ENCODE data around the gene RPS8.

The RPS8 gene

GRCh38 chr1:44806704-44807363 lies 31.5 kb downstream of the RPS8 start, which contains the start of gene DYNLT4 (continued):
- TF ChIP-seq PRDM2 (tag by site-specific recombination; IDR thresholded peaks at IDR 0.05; ENCODE audit: borderline replicate concordance) (no peak), ZNF394 (tag by site-specific recombination; IDR thresholded peaks at IDR 0.05; ENCODE audit: borderline replicate concordance) (0 out of 2 replicates have a peak, but pooled peaks have one; percentile 7), SP2 (tag by site-specific recombination; IDR thresholded peaks at IDR 0.05) (no peak), ZFP69B (tag by site-specific recombination; IDR thresholded peaks at IDR 0.05) (no peak), PBX3 (CRISPR knock-in tag; IDR thresholded peaks at IDR 0.05) (no peak), KLF8 (tag by site-specific recombination; IDR thresholded peaks at IDR 0.05) (no peak), PRDM10 (tag by site-specific recombination; IDR thresholded peaks at IDR 0.05) (peak; percentile 11; the same call in 1 of the 2 replicates)

- Histone ChIP-seq H3K36me3 (ENCODE audit: control insufficient read depth in 2 of 2, insufficient read depth in 1 of 2, low read length in 2 of 2) (peaks cover 0 to 51% of the 10 kb centered on the region in 2 experiments; a peak in 1 of 3 replicates), H3K27ac (ENCODE audit: extremely low read depth, low read depth, low read length) (peak overlapping the region; percentile 72), H3K4me1 (ENCODE audit: control insufficient read depth, insufficient read depth, low read length) (peaks cover 19% of the 10 kb centered on the region), H3K4me3 (ENCODE audit: low read depth, low read length) (peak overlapping the region; percentile 1), H3K9me3 (ENCODE audit: control insufficient read depth, insufficient read depth, low read depth, low read length) (no peaks in the 10 kb centered on the region)
- CTCF ChIA-PET = interaction anchor here (0.6 to 2.0 kb wide), 7 partner anchors 9 to 537 kb away, joined by 3 to 9 read pairs (median 3); no protein-coding TSS in a partner anchor
- POLR2A ChIA-PET = interaction anchor here (0.6 to 4.0 kb wide), 15 partner anchors 8 to 693 kb away, joined by 3 to 84 read pairs (median 5); partner anchors contain the start of genes BEST4, CCDC163, EIF2B3 and MMACHC
- TF ChIP-seq ZNF501 (tag by site-specific recombination; IDR thresholded peaks at IDR 0.05) (no peak), ZNF654 (tag by site-specific recombination; IDR thresholded peaks at IDR 0.05; ENCODE audit: low read depth) (no peak), ZNF132 (tag by site-specific recombination; IDR thresholded peaks at IDR 0.05; ENCODE audit: borderline replicate concordance) (no peak), ZNF350 (tag by site-specific recombination; IDR thresholded peaks at IDR 0.05) (no peak), ZNF785 (tag by site-specific recombination; IDR thresholded peaks at IDR 0.05) (no peak; the same call in 1 of the 2 replicates), ZNF280C (tag by site-specific recombination; IDR thresholded peaks at IDR 0.05) (no peak), GLIS1 (tag by site-specific recombination; IDR thresholded peaks at IDR 0.05) (peak; percentile 77), ZIC2 (tag by site-specific recombination; IDR thresholded peaks at IDR 0.05) (peak; percentile 41; the same call in 1 of the 2 replicates), ZNF571 (tag by site-specific recombination; IDR thresholded peaks at IDR 0.05) (no peak), ZFP41 (tag by site-specific recombination; IDR thresholded peaks at IDR 0.05; ENCODE audit: borderline replicate concordance) (no peak), MYNN (tag by site-specific recombination; IDR thresholded peaks at IDR 0.05; ENCODE audit: borderline replicate concordance) (no peak), RBAK (tag by site-specific recombination; IDR thresholded peaks at IDR 0.05) (no peak), ZSCAN30 (tag by site-specific recombination; IDR thresholded peaks at IDR 0.05) (no peak), KLF10 (tag by site-specific recombination; IDR thresholded peaks at IDR 0.05) (no peak), ZNF792 (tag by site-specific recombination; IDR thresholded peaks at IDR 0.05) (no peak)
Observed at GRCh38 chr1:44807364-44808062, 32.2 kb downstream of the RPS8 start.

All from HEK293 (cell line).